ENCODE data around the gene METRNL.
A peak's percentile ranks its signal among the peaks of the same experiment; 100 is the strongest.

METRNL gene

GRCh38 chr17:83046448-83047181 is 32.8 kb upstream of the METRNL start:
- TF ChIP-seq CTCF (IDR thresholded peaks at IDR 0.05; ENCODE audit: low read depth, low read length), result no peak
- no peak overlapping the region for H3K4me3 ChIP-seq (ENCODE audit: low read depth, low read length)

DNA sequence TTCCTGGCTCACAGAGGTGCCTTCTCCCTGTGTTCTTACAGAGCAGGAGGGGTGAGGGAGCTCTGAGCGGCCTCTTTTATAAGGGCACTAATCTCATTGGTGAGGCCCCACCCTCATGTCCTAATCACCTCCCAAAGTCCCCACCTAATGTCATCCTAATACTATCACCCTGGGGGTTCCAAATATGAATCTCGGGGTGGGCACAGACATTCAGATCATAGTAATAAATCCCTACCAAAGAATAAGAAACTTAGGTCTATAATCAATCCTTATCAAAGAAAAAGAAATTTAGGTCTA is 32.3 kb upstream of the METRNL start:
- no peak overlapping the region for H3K4me3 ChIP-seq (ENCODE audit: low read depth, low read length)
- TF ChIP-seq CTCF (IDR thresholded peaks at IDR 0.05; ENCODE audit: low read depth, low read length), result no peak

- H3K4me3 ChIP-seq (ENCODE audit: low read depth, low read length), result peak overlapping the region; percentile 16; the same call in 1 of the 2 replicates
Observed at GRCh38 chr17:83047818-83048475, 31.5 kb upstream of the METRNL start.

DNA sequence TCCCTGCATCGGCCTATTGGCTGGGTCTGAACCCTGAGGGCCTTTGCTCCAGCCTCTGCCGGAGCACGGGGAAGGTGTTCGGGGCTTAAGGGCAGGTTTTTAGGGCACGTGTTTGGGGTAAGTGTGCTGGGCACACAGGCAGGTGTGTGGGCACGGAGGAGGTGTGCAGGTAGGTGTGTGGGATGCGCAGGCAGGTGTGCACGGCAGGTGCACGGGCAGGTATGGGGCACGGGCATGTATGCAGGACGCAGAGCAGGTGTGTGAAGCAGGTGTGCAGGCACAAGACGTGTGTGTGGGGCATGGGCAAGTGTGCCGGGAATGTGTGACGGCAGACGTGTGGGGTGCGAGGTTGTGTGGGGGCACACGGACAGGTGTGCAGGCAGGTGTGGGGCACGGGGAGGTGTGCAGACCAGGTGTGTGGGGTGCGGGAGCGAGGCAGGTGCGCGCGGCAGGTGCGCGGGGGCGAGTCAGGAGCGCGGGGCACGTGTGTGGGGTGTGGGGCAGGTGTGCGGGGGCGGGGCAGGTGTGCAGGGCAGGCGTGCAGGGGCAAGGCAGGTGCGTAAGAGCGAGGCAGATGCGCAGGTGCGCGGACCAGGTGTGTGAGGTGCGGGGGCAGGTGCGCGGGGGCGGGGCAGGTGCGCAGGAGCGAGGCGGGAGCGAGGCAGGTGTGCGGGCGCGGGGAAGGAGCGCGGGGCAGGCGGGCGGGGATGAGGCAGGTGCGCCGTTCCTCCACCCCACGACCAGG is 28.6 kb upstream of the METRNL start:
- H3K4me3 ChIP-seq (ENCODE audit: low read depth, low read length), result peak overlapping the region; percentile 75
- TF ChIP-seq CTCF (IDR thresholded peaks at IDR 0.05; ENCODE audit: low read depth, low read length), result no peak

DNA sequence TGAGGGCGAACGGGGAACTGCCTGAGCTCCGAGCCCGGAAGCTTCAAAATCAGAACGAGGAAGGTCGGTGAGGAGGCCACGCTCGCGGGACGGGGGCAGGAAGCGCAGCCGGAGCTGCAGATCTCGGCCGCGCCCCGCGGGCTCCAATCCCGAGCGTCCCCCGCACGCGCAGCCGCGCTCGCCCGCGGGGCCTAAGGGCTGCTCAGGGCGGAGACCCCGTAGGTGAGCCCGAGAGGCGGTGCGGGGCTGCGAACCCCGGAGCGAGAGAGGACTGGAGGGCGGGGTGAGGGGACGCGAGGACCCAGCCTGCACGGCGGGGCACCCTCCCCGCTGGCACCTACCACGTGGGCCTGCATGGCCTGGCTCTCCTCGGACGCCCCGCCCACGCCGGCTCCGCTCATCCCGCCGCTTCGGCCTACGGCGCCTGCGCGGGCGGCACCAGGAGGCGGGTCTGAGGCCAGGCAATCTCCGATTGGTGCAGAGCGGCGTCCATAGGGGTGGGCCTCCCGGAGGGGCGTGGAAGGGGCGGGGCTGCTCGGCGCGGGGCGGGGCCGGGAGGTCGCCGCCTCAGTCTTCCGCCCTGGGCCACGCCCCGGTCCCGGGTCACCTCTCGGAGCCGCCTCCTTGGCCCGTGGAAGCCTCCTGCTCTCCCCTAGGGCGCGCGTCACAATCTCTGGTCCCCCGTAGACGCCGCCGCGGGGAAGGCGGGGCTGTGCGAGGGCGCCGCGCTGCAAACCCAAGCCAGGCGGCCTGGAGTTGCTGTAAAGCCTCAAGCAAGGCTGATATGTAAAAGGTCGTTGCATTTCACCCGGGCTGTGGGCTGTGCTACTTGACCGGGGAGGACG is 27.8 kb upstream of the METRNL start:
- peak overlapping the region; percentile 75 for H3K4me3 ChIP-seq (ENCODE audit: low read depth, low read length)
- no peak for TF ChIP-seq CTCF (IDR thresholded peaks at IDR 0.05; ENCODE audit: low read depth, low read length)

DNA sequence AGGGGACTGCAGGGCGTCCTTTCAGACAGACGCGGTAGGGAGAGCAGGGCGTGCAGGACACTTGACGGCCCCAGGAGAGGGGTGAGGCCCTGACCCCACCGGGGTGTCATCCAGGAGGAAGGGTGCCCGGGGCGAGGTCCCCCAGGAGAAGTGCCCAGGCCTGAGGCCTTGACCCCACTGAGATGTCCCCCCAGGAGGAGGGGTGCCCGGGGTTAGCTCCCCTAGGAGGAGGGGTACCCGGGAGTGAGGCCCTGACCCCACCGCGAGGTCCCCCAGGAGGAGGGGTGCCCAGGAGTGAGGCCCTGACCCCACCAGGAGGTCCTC is 27.2 kb upstream of the METRNL start:
- H3K4me3 ChIP-seq (ENCODE audit: low read depth, low read length), result peak overlapping the region; percentile 48
- no peak for TF ChIP-seq CTCF (IDR thresholded peaks at IDR 0.05; ENCODE audit: low read depth, low read length)

DNA sequence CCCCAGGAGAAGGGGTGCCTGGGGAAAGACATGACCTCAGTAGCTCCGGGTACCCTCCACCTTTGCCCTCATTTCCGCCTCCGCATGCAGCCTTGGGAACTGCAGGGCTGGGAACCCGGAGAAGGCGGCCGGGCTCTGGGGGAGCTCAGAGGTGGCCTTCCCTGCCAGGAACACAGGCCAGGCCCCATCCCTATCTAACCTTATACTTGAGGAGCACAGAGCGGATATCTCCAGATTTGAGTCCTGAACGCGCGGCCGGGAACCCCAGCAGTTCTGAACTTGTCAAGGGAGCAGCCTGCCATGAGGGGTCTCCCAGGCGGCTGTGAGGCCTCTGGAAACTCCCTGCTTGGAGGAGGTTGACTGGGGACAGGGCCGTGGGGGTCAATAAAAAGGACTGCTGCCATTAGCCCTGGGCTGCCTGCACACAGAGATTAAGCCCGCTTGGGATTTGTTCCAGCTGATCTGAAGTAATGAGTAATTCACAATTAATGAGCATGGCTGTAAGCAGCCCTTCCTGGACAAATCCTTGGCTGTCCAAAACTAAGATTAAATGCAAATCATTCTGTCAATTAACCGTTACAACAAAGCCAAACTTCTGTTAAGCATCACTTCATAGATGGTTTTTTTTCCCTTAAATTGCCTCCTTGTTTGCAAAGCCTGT is 26.3 kb upstream of the METRNL start:
- H3K4me3 ChIP-seq (ENCODE audit: low read depth, low read length), result no peak overlapping the region
- TF ChIP-seq CTCF (IDR thresholded peaks at IDR 0.05; ENCODE audit: low read depth, low read length), result no peak

All from WI38 (cell line).